ENCODE measurements around the gene ISYNA1.

DNA sequence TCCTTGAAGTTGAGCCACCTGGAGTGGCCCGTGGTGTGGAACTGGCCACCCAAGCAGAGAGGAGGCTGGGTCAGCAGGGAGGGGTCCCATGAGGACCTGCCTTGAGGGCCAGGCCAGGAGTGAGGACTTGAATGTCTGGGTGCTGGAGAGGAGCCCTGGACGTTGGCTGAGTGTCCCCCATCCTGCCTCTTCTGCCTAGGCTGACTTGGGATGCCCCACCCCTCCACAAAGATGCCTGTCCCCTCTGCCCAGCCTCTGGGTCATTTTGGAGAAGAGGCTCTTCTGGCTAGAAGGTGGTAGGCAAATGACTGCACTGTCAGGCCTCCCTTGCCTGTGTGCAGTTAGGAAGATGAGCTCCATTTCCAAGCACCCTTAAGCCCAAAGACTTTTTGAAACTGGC lies 17.0 kb downstream of the ISYNA1 start:
- TF ChIP-seq EP300 (IDR thresholded peaks at IDR 0.05) (no peak), POLR2A (IDR thresholded peaks at IDR 0.05) (no peak)
- TF ChIP-seq, protein P1, sequence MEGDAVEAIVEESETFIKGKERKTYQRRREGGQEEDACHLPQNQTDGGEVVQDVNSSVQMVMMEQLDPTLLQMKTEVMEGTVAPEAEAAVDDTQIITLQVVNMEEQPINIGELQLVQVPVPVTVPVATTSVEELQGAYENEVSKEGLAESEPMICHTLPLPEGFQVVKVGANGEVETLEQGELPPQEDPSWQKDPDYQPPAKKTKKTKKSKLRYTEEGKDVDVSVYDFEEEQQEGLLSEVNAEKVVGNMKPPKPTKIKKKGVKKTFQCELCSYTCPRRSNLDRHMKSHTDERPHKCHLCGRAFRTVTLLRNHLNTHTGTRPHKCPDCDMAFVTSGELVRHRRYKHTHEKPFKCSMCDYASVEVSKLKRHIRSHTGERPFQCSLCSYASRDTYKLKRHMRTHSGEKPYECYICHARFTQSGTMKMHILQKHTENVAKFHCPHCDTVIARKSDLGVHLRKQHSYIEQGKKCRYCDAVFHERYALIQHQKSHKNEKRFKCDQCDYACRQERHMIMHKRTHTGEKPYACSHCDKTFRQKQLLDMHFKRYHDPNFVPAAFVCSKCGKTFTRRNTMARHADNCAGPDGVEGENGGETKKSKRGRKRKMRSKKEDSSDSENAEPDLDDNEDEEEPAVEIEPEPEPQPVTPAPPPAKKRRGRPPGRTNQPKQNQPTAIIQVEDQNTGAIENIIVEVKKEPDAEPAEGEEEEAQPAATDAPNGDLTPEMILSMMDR (IDR thresholded peaks at IDR 0.05): no peak
